ENCODE measurements around the gene NTM. TPM values are rescaled to one million over a fixed set of nuclear protein-coding genes. Genes with fewer than 3 reads are reported as not detected.

Gene NTM
- total RNA-seq, 1 experiment from 2014 or later, result 9.9 TPM

DNA sequence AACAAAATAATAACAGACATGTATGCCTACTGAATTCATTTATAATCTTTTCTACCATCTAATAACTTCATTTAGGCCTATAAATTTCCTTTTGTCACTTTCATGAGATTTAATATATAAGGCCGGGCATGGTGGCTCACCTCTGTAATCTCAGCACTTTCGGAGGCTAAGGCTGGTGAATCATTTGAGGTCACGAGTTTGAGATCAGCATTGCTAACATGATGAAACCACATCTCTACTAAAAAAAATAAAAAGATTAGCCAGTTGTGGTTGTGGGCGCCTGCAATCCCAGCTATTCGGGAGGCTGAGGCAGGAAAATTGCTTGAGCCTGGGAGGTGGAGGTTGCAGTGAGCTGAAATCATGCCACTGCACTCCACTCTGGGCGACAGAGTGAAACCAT is 14.2 kb upstream of the NTM start:
- Mint-ChIP-seq H3K27ac (no peak overlapping the region), H3K9me3 (peaks cover 3 to 4% of the 10 kb centered on the region in 2 experiments; a peak in 2 of 5 replicates), H3K27me3 (ENCODE audit: low read depth) (no peaks in the 10 kb centered on the region; the same call in 1 of the 2 replicates), H3K4me1 (peaks cover 21 to 23% of the 10 kb centered on the region in 2 experiments), H3K4me3 (no peak overlapping the region), H3K36me3 (ENCODE audit: insufficient read depth in 1 of 3, low read depth in 3 of 3) (peaks cover 6 to 10% (median 7%) of the 10 kb centered on the region in 3 experiments; a peak in 6 of 7 replicates)
- no peak overlapping the region for H3K18ac ChIP-seq (ENCODE audit: insufficient read length, low read depth, low read length)
- H3K79me2 ChIP-seq (ENCODE audit: insufficient read depth, low read length), result no peaks in the 10 kb centered on the region
- no peak overlapping the region for H3K56ac ChIP-seq (ENCODE audit: insufficient read length, low read depth, low read length)
- no peak overlapping the region for H3K14ac ChIP-seq (ENCODE audit: insufficient read depth, low read length)
- no peaks in the 10 kb centered on the region for H3K23me2 ChIP-seq (ENCODE audit: insufficient read length, low read depth, low read length, poor library complexity, severe bottlenecking)
- H2AK5ac ChIP-seq (ENCODE audit: insufficient read length, low read length), result no peak overlapping the region
- H4K8ac ChIP-seq (replicated peaks; ENCODE audit: insufficient read length, low read depth, low read length), result no peak overlapping the region
- H4K20me1 ChIP-seq (ENCODE audit: control insufficient read depth, insufficient read depth, insufficient read length), result no peaks in the 10 kb centered on the region
- no peaks in the 10 kb centered on the region for H3K27me3 ChIP-seq (ENCODE audit: insufficient read depth, low read length)
- no peak overlapping the region for H2BK20ac ChIP-seq (ENCODE audit: low read depth, low read length, poor library complexity, severe bottlenecking)
- no peak overlapping the region for H3T11ph ChIP-seq (ENCODE audit: low read length)
- no peak overlapping the region for H2BK12ac ChIP-seq (ENCODE audit: insufficient read length, low read depth, low read length)
- no CpG with 5 or more reads among the region's 6 CpGs for WGBS (ENCODE audit: extremely low coverage, insufficient read length, low lambda C conversion rate)
- no peak overlapping the region for H3K23ac ChIP-seq (ENCODE audit: insufficient read length, low read depth, low read length)
- H3K9ac ChIP-seq (ENCODE audit: extremely low read depth, insufficient read length, low read length), result no peak overlapping the region
- H2BK15ac ChIP-seq (ENCODE audit: low read depth, low read length), result no peak overlapping the region
- H2BK120ac ChIP-seq (ENCODE audit: low read depth, low read length, poor library complexity, severe bottlenecking), result no peak overlapping the region
- H2AFZ ChIP-seq (ENCODE audit: low read length), result no peak overlapping the region
- H2BK5ac ChIP-seq (ENCODE audit: insufficient read length, low read length), result no peak overlapping the region
- H3K4me2 ChIP-seq (ENCODE audit: insufficient read depth, insufficient read length, low read length), result no peak overlapping the region
- peaks cover 5% of the 10 kb centered on the region for H3K4me1 ChIP-seq (ENCODE audit: insufficient read depth, low read length)
- no peak overlapping the region for H4K91ac ChIP-seq (ENCODE audit: insufficient read length, low read depth, low read length)
- TF ChIP-seq, protein P1, sequence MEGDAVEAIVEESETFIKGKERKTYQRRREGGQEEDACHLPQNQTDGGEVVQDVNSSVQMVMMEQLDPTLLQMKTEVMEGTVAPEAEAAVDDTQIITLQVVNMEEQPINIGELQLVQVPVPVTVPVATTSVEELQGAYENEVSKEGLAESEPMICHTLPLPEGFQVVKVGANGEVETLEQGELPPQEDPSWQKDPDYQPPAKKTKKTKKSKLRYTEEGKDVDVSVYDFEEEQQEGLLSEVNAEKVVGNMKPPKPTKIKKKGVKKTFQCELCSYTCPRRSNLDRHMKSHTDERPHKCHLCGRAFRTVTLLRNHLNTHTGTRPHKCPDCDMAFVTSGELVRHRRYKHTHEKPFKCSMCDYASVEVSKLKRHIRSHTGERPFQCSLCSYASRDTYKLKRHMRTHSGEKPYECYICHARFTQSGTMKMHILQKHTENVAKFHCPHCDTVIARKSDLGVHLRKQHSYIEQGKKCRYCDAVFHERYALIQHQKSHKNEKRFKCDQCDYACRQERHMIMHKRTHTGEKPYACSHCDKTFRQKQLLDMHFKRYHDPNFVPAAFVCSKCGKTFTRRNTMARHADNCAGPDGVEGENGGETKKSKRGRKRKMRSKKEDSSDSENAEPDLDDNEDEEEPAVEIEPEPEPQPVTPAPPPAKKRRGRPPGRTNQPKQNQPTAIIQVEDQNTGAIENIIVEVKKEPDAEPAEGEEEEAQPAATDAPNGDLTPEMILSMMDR (conservative IDR thresholded peaks at IDR 0.05), result no peak
- no peaks in the 10 kb centered on the region for H3K9me3 ChIP-seq (ENCODE audit: control insufficient read depth, low read depth, low read length)
- no peak overlapping the region for H3K4ac ChIP-seq (ENCODE audit: low read depth, low read length)
- no peak for DNase-seq
- no peak overlapping the region for H3K27ac ChIP-seq (ENCODE audit: insufficient read length, low read depth, low read length)
- no peaks in the 10 kb centered on the region for H3K79me1 ChIP-seq (ENCODE audit: insufficient read depth, low read depth, low read length, poor library complexity, severe bottlenecking)
- H4K5ac ChIP-seq (ENCODE audit: insufficient read length, low read depth, low read length), result no peak overlapping the region
